ENCODE results near the gene OR51B2. TPM values are rescaled to one million over a fixed set of nuclear protein-coding genes. Genes with fewer than 3 reads are reported as not detected.

The OR51B2 gene
- total RNA-seq, 1 experiment from 2014 or later, result not detected

DNA sequence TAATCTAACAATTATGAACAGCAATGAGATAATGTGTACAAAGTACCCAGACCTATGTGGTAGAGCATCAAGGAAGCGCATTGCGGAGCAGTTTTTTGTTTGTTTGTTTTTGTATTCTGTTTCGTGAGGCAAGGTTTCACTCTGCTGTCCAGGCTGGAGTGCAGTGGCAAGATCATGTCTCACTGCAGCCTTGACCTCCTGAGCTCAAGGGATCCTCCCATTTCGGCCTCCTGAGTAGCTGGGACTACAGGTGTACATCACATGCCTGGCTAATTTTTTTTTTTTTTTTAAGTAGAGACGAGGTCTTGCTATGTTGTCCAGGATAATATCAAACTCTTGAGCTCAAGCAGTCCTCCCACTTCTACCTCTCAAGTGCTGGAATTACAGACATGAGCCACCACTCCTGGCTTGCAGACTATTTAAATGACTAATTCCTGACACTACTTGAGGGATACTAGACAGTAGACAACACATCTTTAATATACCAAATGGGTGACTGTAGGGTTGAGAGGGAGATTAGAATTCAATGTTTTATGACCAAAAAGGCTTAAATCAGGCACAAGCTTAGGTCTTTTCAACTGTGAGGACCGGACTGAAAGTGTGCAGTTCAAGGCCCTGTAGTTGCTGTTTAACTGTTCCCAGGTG, 35.1 kb downstream of the OR51B2 start:
- no peak overlapping the region; a peak in 1 of 7 replicates for H3K27ac Mint-ChIP-seq
- Histone ChIP-seq H3K23me2 (ENCODE audit: insufficient read length, low read depth, low read length, poor library complexity, severe bottlenecking) (no peaks in the 10 kb centered on the region), H3K4me1 (ENCODE audit: insufficient read depth, low read length) (no peaks in the 10 kb centered on the region), H3K9me3 (ENCODE audit: control insufficient read depth, low read depth, low read length) (no peaks in the 10 kb centered on the region), H3K79me2 (ENCODE audit: insufficient read depth, low read length) (no peaks in the 10 kb centered on the region), H3K79me1 (ENCODE audit: insufficient read depth, low read depth, low read length, poor library complexity, severe bottlenecking) (no peaks in the 10 kb centered on the region), H2BK5ac (ENCODE audit: insufficient read length, low read length) (no peak overlapping the region), H4K8ac (replicated peaks; ENCODE audit: insufficient read length, low read depth, low read length) (no peak overlapping the region), H2BK12ac (ENCODE audit: insufficient read length, low read depth, low read length) (no peak overlapping the region), H3K56ac (ENCODE audit: insufficient read length, low read depth, low read length) (no peak overlapping the region), H4K91ac (ENCODE audit: insufficient read length, low read depth, low read length) (no peak overlapping the region), H3K23ac (ENCODE audit: insufficient read length, low read depth, low read length) (no peak overlapping the region), H3T11ph (ENCODE audit: low read length) (no peak overlapping the region), H2AK5ac (ENCODE audit: insufficient read length, low read length) (no peak overlapping the region), H2BK20ac (ENCODE audit: low read depth, low read length, poor library complexity, severe bottlenecking) (no peak overlapping the region), H3K4me2 (ENCODE audit: insufficient read depth, insufficient read length, low read length) (no peak overlapping the region), H4K20me1 (ENCODE audit: control insufficient read depth, insufficient read depth, insufficient read length) (no peaks in the 10 kb centered on the region), H3K27ac (ENCODE audit: insufficient read length, low read depth, low read length) (no peak overlapping the region), H2AFZ (ENCODE audit: low read length) (no peak overlapping the region), H4K5ac (ENCODE audit: insufficient read length, low read depth, low read length) (no peak overlapping the region), H3K9ac (ENCODE audit: extremely low read depth, insufficient read length, low read length) (no peak overlapping the region), H3K18ac (ENCODE audit: insufficient read length, low read depth, low read length) (no peak overlapping the region), H3K27me3 (ENCODE audit: insufficient read depth, low read length) (no peaks in the 10 kb centered on the region), H2BK120ac (ENCODE audit: low read depth, low read length, poor library complexity, severe bottlenecking) (no peak overlapping the region), H3K4ac (ENCODE audit: low read depth, low read length) (no peak overlapping the region), H3K14ac (ENCODE audit: insufficient read depth, low read length) (no peak overlapping the region), H2BK15ac (ENCODE audit: low read depth, low read length) (no peak overlapping the region)
- no CpG with 5 or more reads among the region's 6 CpGs for WGBS (ENCODE audit: extremely low coverage, insufficient read length, low lambda C conversion rate)
- H3K4me3 Mint-ChIP-seq, result no peak overlapping the region
- no peak for TF ChIP-seq CTCF (conservative IDR thresholded peaks at IDR 0.05)
- DNase-seq, result no peak
- H3K9me3 Mint-ChIP-seq, result no peaks in the 10 kb centered on the region
- H3K36me3 Mint-ChIP-seq (ENCODE audit: insufficient read depth in 1 of 3, low read depth in 3 of 3), result 0 out of 7 replicates have a peak, but pooled peaks cover 0 to 1% (median 0%) of the 10 kb centered on the region in 3 experiments
- no peaks in the 10 kb centered on the region for H3K4me1 Mint-ChIP-seq
- H3K27me3 Mint-ChIP-seq (ENCODE audit: low read depth), result no peaks in the 10 kb centered on the region; the same call in 1 of the 2 replicates
